GM13977 (cell line): ENCODE results near the gene FOXI3.

ENCODE experiments used
- DNase-seq: peaks from one replicate; pipeline ENCODE4 v3.0.0; 2012; ENCODE audit warnings: low spot score
- in situ Hi-C: fragments of 300-500 bp; cut with MboI; formaldehyde crosslinking; loops from one replicate; pipeline ENCODE4 v1.12.0; 2022; ENCODE audit warnings: low sequenced_read_pairs, low pct_unique_long_range_greater_than_20kb, mixed read lengths, inconsistent platforms; ENCODE audit not compliant: unreplicated experiment
- TF ChIP-seq, protein P1 (sequence below): IDR thresholded peaks from 2 replicates; pipeline ENCODE4 v1.5.1; 2012; ENCODE audit warnings: mild to moderate bottlenecking, control low read depth; ENCODE audit not compliant: insufficient read depth; ENCODE audit errors: extremely low read depth, missing control alignments

FOXI3 gene

DNA sequence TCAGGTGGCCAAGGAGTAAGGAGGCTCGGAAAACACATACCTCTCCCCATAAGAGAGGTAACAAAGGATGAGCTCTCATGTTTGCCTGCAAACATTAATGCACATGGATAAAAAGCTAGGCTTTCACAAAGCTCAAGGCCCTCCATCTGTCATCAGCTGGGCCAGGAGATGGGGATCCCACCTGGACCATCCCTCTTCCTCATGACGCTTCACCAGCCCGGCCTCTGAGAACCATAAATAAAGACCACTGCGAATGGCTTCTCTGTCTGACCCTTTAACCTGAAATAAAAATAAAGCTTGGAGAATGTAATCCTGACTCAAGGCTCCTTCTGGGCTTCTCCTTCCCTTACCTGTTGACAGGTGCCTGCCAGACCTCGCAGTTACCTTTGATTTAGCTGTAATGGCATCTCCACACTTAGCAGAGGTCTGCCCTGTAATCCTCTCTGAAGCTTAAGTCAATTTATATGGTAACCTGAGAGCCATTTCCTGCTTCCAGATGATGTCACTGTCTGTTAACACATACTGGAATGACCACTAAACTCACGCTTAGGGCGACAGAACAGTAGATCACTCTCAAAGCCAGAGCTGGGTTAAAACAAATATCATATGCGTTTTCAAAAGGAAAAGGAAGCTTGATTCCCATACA is 29.3 kb upstream of the FOXI3 start:
- TF ChIP-seq, protein P1, sequence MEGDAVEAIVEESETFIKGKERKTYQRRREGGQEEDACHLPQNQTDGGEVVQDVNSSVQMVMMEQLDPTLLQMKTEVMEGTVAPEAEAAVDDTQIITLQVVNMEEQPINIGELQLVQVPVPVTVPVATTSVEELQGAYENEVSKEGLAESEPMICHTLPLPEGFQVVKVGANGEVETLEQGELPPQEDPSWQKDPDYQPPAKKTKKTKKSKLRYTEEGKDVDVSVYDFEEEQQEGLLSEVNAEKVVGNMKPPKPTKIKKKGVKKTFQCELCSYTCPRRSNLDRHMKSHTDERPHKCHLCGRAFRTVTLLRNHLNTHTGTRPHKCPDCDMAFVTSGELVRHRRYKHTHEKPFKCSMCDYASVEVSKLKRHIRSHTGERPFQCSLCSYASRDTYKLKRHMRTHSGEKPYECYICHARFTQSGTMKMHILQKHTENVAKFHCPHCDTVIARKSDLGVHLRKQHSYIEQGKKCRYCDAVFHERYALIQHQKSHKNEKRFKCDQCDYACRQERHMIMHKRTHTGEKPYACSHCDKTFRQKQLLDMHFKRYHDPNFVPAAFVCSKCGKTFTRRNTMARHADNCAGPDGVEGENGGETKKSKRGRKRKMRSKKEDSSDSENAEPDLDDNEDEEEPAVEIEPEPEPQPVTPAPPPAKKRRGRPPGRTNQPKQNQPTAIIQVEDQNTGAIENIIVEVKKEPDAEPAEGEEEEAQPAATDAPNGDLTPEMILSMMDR, result no peak
- no peak for DNase-seq
- in situ Hi-C loops, result no loop called here

DNA sequence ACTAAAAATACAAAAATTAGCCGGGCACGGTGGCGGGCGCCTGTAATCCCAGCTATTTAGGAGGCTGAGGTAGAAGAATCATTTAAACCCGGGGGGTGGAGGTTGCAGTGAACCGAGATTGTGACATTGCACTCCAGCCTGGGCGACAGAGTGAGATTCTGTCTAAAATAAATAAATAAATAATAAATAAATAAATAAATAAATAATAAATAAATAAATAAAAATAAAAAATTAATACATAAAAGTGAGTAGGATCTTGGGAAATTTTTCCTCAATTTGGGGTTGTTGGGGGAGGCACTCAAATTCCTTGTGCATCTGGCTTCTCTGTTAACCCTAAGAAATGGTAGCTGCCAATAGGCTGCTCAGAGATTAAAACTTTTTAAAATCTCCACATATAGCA is 20.3 kb upstream of the FOXI3 start:
- TF ChIP-seq, protein P1, result no peak
- DNase-seq, result no peak
- in situ Hi-C loops, result no loop called here

DNA sequence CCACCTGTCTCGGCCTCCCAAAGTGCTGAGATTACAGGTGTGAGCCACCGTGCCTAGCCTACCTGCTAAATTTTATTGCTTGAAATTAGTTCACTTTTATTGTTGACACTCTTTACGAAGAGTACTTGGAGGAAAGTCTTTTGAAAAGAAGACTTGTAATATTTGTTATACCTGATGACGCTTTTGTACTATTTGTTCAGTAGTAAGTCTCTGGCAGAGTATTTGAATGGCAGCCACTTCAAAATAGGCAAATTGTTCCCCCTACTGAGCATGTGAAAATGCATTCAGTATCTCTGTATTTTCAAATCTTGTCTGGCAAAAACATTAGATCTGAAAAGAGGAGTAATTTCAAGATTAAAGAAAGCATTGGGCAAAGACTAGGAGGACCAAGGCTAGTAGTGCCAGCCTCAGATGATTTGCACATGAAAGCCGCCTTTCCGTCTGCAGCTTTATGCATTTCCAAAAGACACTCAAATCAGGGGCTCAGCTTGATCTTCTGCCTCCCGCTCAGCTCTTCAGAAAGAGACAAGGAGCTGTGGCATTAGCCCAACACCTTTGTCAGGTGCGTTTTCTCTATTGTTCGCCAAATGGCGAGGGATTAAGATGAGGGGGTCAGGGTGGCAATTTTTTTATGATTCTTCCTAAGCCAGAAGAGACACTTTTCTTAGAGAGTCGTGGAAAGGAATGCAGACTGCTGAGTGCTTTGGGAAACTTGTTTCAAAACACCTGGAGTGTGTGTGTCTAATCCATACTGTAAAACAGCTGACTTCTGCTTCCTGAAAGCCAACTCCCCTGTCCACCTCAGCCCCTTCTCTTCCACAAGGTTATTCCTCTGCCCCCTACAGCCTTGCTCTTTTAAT is 18.8 kb upstream of the FOXI3 start:
- in situ Hi-C loops, result no loop called here
- no peak for DNase-seq
- TF ChIP-seq, protein P1, result no peak

DNA sequence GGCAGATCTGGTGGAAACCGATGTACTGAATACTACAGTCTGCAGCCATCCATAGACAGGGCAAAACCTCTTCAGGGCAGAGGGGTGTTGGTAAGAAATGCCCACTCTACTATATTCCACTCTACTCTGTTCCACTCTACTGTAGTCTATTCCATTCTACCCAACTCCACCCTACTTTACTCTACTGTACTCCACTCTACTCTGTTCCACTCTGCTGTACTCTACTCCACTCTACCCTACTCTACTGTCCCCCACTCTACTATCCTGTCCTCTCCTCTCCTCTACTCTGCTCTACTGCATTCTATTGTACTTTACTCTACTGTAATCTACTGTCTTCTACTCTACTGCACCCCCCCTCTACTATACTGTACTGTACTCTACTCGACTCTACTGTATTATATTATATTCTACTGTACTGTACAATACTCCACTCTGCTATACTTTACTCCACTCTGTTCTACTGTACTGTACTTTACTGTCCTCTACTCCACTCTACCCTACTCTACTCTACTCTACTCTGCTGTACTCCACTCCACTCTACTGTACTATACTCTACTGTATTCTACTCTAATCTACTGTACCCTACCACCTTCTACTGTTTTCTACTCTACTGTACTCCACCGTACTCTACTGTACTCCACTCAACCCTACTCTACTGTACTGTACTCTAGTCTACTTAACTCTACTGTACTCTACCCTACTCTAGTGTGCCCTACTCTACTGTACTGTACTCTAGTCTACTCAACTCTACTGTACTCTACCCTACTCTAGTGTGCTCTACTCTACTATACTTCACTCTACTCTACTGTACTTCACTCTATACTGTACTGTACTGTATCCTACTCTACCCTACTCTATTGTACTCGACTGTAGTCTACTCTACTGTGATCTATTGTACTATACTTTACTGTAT is 17.0 kb upstream of the FOXI3 start:
- TF ChIP-seq, protein P1, result no peak
- in situ Hi-C loops, result no loop called here
- DNase-seq, result no peak

DNA sequence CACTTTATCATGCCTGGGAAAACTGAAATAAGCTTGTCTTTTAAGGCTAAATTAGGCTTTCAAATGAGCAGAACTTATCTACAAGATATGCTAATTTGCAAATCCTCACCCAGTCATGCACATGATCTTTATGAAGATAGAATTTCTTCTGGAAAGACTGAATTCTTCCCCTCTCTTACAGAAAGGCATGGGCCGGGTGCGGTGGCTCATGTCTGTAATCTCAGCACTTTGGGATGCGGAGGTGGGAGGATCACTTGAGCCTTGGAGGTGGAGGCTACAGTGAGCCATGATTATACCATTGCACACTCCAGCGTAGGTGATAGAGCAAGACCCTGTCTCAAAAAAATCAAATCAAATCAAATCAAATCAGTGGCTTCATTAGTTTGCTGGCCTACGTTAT is 11.7 kb upstream of the FOXI3 start:
- TF ChIP-seq, protein P1, result no peak

DNA sequence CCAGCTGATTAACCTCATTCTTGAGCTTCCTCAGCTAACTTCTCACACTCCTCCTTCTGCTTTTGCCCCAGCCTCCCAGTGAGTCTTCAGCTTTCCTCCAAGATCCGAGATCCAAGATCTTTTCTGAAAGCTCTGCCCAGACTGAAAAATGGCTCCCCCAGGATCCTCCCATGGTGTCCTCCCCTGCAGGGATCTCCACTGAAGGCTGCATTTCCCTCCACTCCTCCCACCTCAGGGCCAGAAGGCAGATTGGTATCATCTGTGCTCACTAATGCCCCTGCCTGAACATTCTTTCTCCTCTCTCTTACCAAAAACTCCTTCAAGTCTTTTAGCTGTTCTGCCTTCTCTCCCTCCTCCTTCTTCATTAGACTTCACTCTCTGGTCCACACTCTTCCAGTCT is 6.1 kb upstream of the FOXI3 start:
- in situ Hi-C loops, result no loop called here
- TF ChIP-seq, protein P1, result no peak
- DNase-seq, result no peak

More for the DNA sequence above, 11.7 kb upstream of the FOXI3 start:
- DNase-seq, result no peak
- in situ Hi-C loops, result no loop called here
